Fibroblast of lung (primary cell): Measurements from ENCODE around the gene ATG12. TPM values are rescaled to one million over a fixed set of nuclear protein-coding genes. Genes with fewer than 3 reads are reported as not detected.

Experiments used
- DNase-seq, 2 donors: peaks; one replicate each; pipeline versions ENCODE4 v3.0.0 to v3.0.0-alpha.2; 2010; ENCODE audit warnings: low read depth in 2 of 2
- H2AFZ ChIP-seq: 2 replicates; pipeline ENCODE4 v1.5.1; 2012; ENCODE audit warnings: low read length, control low read depth, inconsistent platforms
- H3K27ac ChIP-seq: 2 replicates; pipeline ENCODE4 v1.5.1; 2011; ENCODE audit warnings: low read length, control low read depth; ENCODE audit not compliant: insufficient read depth
- H3K27me3 ChIP-seq: 2 replicates; pipeline ENCODE4 v1.5.1; 2011; ENCODE audit warnings: mild to moderate bottlenecking, low read length; ENCODE audit not compliant: control insufficient read depth, insufficient read depth
- H3K36me3 ChIP-seq: 2 replicates; pipeline ENCODE4 v1.5.1; 2011; ENCODE audit warnings: low read length; ENCODE audit not compliant: control insufficient read depth, insufficient read depth
- H3K4me1 ChIP-seq: 2 replicates; pipeline ENCODE4 v1.5.1; 2011; ENCODE audit warnings: low read length; ENCODE audit not compliant: control insufficient read depth, insufficient read depth; ENCODE audit errors: extremely low read depth
- H3K4me2 ChIP-seq: 2 replicates; pipeline ENCODE4 v1.5.1; 2011; ENCODE audit warnings: low read length, control low read depth; ENCODE audit not compliant: insufficient read depth; ENCODE audit errors: extremely low read depth
- H3K4me3 ChIP-seq, 4 experiments: fragments of 200-600 bp in 1 of 4; sonication (generic) in 1 of 4; replicated peaks in 1 of 4; 2 replicates each; pipeline ENCODE4 v1.5.1; 2011 to 2016; ENCODE audit warnings: low read length in 4 of 4, low read depth in 3 of 4, mild to moderate bottlenecking in 3 of 4, control low read depth in 2 of 4, inconsistent platforms in 1 of 4, mixed read lengths in 1 of 4; ENCODE audit not compliant: insufficient read depth in 1 of 4; ENCODE audit errors: control extremely low read depth in 1 of 4
- H3K79me2 ChIP-seq: 2 replicates; pipeline ENCODE4 v1.5.1; 2012; ENCODE audit warnings: mild to moderate bottlenecking, low read length, inconsistent platforms; ENCODE audit not compliant: control insufficient read depth, insufficient read depth
- H3K9ac ChIP-seq: 2 replicates; pipeline ENCODE4 v1.5.1; 2011; ENCODE audit warnings: mild to moderate bottlenecking, low read length, control low read depth; ENCODE audit not compliant: insufficient read depth
- H3K9me3 ChIP-seq: 2 replicates; pipeline ENCODE4 v1.5.1; 2012; ENCODE audit warnings: low read depth, low read length; ENCODE audit not compliant: control insufficient read depth, insufficient read depth
- H4K20me1 ChIP-seq: 2 replicates; pipeline ENCODE4 v1.5.1; 2011; ENCODE audit warnings: low read length; ENCODE audit not compliant: control insufficient read depth, insufficient read depth; ENCODE audit errors: extremely low read depth
- EZH2 ChIP-seq: IDR thresholded peaks from 2 replicates; pipeline ENCODE4 v1.5.1; 2012; ENCODE audit warnings: low read length, control low read depth, mild to moderate bottlenecking; ENCODE audit errors: missing control alignments
- polyA plus RNA-seq, 2 donors: library from polyadenylated mRNA; depleted of rRNA in 1 of 2; stranded (reverse) in 1 of 2; unstranded in 1 of 2; fragments of >200 nt; gene quantifications; 2 replicates each; pipeline ENCODE4 v1.2.1, GENCODE V29; 2011 to 2012; ENCODE audit warnings: missing spikeins in 1 of 2
- total RNA-seq: library from RNA; depleted of rRNA; stranded (reverse); fragments of >200 nt; gene quantifications from 2 replicates; pipeline ENCODE4 v1.2.1, GENCODE V29; 2014
- TF ChIP-seq, protein P1 (sequence below), 2 donors: IDR thresholded peaks in 1 of 2; conservative IDR thresholded peaks in 1 of 2; 1 replicate in 1 of 2; 2 replicates in 1 of 2; pipeline ENCODE4 v1.5.1; 2011 to 2012; ENCODE audit warnings: low read length in 2 of 2, control low read depth in 1 of 2, inconsistent platforms in 1 of 2, low read depth in 1 of 2, mild to moderate bottlenecking in 1 of 2

Gene ATG12
- total and polyA plus RNA-seq, 2 donors (not counting 1 experiment from before 2014, with no cell fraction given), result 38.8 to 117 TPM

DNA sequence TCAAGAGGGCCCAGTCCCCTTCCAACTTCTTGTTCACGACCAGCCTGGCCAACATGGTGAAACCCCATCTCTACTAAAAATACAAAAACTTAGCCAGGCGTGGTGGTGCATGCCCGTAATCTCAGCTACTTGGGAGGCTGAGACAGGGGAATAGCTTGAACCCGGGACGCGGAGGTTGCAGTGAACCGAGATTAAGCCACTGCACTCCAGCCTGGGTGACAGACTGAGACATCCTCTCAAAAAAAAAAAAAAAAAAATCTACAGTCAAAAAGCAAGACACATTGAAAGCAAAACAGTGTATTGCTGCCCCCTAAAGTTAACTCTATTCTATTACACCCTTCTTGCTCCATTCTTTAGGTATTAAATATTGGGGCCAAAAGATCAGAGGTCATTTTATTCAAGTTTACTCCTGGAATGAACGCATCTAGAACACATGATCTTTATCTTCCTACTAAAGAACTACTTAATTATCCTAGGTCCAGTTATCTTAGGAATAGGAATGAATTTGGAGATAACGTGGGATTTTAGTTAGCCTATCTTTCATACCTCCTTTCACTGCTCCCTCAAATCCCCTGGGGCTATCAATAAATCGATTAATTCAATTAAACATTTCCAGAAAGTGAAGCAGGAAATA is 2.4 kb downstream of the ATG12 start:
- Histone ChIP-seq H3K4me3 (peak overlapping the region in 3 of 4 experiments; percentile 24 to 93 (median 86)), H3K9ac (no peak overlapping the region), H2AFZ (no peak overlapping the region), H3K36me3 (peaks cover 4% of the 10 kb centered on the region), H3K27ac (no peak overlapping the region), H4K20me1 (peaks cover 2% of the 10 kb centered on the region), H3K9me3 (no peaks in the 10 kb centered on the region), H3K4me1 (peaks cover 7% of the 10 kb centered on the region), H3K27me3 (no peaks in the 10 kb centered on the region), H3K4me2 (peak overlapping the region; percentile 21), H3K79me2 (peaks cover 62% of the 10 kb centered on the region)
- peak; percentile 39 to 72 for DNase-seq
- TF ChIP-seq, protein P1, sequence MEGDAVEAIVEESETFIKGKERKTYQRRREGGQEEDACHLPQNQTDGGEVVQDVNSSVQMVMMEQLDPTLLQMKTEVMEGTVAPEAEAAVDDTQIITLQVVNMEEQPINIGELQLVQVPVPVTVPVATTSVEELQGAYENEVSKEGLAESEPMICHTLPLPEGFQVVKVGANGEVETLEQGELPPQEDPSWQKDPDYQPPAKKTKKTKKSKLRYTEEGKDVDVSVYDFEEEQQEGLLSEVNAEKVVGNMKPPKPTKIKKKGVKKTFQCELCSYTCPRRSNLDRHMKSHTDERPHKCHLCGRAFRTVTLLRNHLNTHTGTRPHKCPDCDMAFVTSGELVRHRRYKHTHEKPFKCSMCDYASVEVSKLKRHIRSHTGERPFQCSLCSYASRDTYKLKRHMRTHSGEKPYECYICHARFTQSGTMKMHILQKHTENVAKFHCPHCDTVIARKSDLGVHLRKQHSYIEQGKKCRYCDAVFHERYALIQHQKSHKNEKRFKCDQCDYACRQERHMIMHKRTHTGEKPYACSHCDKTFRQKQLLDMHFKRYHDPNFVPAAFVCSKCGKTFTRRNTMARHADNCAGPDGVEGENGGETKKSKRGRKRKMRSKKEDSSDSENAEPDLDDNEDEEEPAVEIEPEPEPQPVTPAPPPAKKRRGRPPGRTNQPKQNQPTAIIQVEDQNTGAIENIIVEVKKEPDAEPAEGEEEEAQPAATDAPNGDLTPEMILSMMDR (conservative IDR thresholded peaks at IDR 0.05 in 1 of 2, IDR thresholded peaks at IDR 0.05 in 1 of 2; ENCODE audit: low read depth in 1 of 2, low read length in 2 of 2), result peak; percentile 35 to 54
- TF ChIP-seq EZH2, result no peak

DNA sequence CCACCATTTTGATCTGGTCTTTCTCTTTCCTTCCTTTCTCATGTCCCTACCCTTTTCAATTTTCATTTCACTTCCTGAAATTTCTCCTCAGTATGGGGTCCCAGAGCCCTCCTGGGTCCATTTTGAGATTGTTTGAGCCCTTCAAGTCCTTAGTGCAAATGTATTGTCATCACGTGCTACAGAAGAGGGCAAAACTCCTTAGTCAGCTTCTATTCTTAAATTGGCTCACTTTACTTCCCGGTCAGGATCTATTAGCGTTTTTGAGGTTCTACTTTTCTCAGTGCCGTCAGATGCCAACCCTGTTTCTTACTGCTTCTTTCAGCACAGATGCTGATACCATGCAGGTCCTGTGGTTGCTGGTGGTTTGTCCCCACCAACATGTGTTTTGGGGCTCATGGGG is 5.9 kb downstream of the ATG12 start:
- Histone ChIP-seq H2AFZ (no peak overlapping the region), H3K27ac (no peak overlapping the region), H3K4me3 (no peak overlapping the region), H3K9ac (no peak overlapping the region), H3K79me2 (peaks cover 38% of the 10 kb centered on the region), H3K9me3 (no peaks in the 10 kb centered on the region), H3K4me1 (peaks cover 7% of the 10 kb centered on the region), H3K27me3 (no peaks in the 10 kb centered on the region), H4K20me1 (peaks cover 2% of the 10 kb centered on the region), H3K4me2 (no peak overlapping the region), H3K36me3 (peaks cover 4% of the 10 kb centered on the region)
- TF ChIP-seq, protein P1 (conservative IDR thresholded peaks at IDR 0.05 in 1 of 2, IDR thresholded peaks at IDR 0.05 in 1 of 2; ENCODE audit: low read depth in 1 of 2, low read length in 2 of 2), result no peak
- TF ChIP-seq EZH2, result no peak
- no peak for DNase-seq

DNA sequence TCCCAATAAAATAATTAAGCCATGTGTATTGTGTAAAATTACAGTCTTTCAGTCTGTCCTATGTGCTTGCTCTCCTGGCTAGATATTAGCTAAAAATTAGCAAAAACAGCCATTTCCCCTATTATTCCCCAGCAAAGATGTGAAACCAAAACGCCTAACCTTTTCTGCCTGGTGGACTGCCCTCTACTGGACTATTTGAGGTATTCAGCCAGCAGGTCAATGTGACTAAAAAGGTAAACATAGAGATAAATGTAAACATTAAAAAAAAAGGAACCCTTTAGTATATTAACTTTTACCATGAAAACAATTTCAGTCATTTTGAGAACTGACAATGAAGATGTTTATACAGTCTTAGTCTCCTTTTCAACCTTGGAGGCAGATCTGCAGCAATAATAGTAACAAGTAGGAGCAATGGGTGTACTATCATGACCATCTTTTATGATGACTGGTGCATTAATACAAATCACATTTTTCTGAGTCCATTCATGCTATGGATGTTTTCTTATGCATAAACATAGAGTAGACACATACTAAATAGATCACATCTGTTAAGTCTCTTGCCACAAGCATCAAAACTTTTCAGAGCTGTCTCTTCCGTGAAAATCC is 10.1 kb downstream of the ATG12 start:
- TF ChIP-seq EZH2, result no peak
- TF ChIP-seq, protein P1 (conservative IDR thresholded peaks at IDR 0.05 in 1 of 2, IDR thresholded peaks at IDR 0.05 in 1 of 2; ENCODE audit: low read depth in 1 of 2, low read length in 2 of 2), result peak; percentile 78 to 82
- Histone ChIP-seq H3K9ac (no peak overlapping the region), H2AFZ (no peak overlapping the region), H3K36me3 (peaks cover 3% of the 10 kb centered on the region), H3K4me1 (no peaks in the 10 kb centered on the region), H3K27ac (no peak overlapping the region), H3K9me3 (no peaks in the 10 kb centered on the region), H3K4me2 (no peak overlapping the region), H3K4me3 (no peak overlapping the region), H4K20me1 (no peaks in the 10 kb centered on the region), H3K27me3 (no peaks in the 10 kb centered on the region), H3K79me2 (no peaks in the 10 kb centered on the region)
- DNase-seq, result peak; percentile 18 to 58
